ENCODE results near the gene SHTN1. TPM values are rescaled to one million over a fixed set of nuclear protein-coding genes. Genes with fewer than 3 reads are reported as not detected.

SHTN1 gene
- total RNA-seq, 1 donor from 2014 or later, result 25.8 TPM

GRCh38 chr10:116919164-116919563, 85.8 kb downstream of the SHTN1 start:
- DNase-seq (ENCODE audit: low spot score), result no peak
- ATAC-seq, result no peak

GRCh38 chr10:116918583-116918982, 86.4 kb downstream of the SHTN1 start:
- ATAC-seq (no peak), DNase-seq (ENCODE audit: low spot score) (no peak)

- DNase-seq (ENCODE audit: low spot score) (no peak), ATAC-seq (no peak)
Observed at GRCh38 chr10:116917481-116917880, 87.5 kb downstream of the SHTN1 start.

- ATAC-seq, result no peak
Observed at GRCh38 chr10:116915340-116915739, 89.6 kb downstream of the SHTN1 start.

GRCh38 chr10:116913695-116914094, 91.3 kb downstream of the SHTN1 start:
- no peak for DNase-seq (ENCODE audit: low spot score)
- no peak for ATAC-seq

More at GRCh38 chr10:116915340-116915739, 89.6 kb downstream of the SHTN1 start:
- DNase-seq (ENCODE audit: low spot score), result no peak

- ATAC-seq (peak; percentile 99), DNase-seq (ENCODE audit: low spot score) (peak; percentile 87)
Observed at GRCh38 chr10:116912162-116912561, 92.8 kb downstream of the SHTN1 start.

GRCh38 chr10:116910910-116911309, 94.1 kb downstream of the SHTN1 start:
- ATAC-seq (no peak), DNase-seq (ENCODE audit: low spot score) (no peak)

- ATAC-seq (no peak), DNase-seq (ENCODE audit: low spot score) (no peak)
Observed at GRCh38 chr10:116909307-116909706, 95.7 kb downstream of the SHTN1 start.

- no peak for ATAC-seq
- DNase-seq (ENCODE audit: low spot score), result no peak
Observed at GRCh38 chr10:116907245-116907987, 97.6 kb downstream of the SHTN1 start.

GRCh38 chr10:116905845-116906210, 99.2 kb downstream of the SHTN1 start:
- ATAC-seq, result no peak
- DNase-seq (ENCODE audit: low spot score), result no peak

- no peak for DNase-seq (ENCODE audit: low spot score)
Observed at GRCh38 chr10:116899626-116900025, 105.4 kb downstream of the SHTN1 start.

GRCh38 chr10:116893686-116894037, 111.3 kb downstream of the SHTN1 start:
- ATAC-seq (no peak), DNase-seq (ENCODE audit: low spot score) (no peak)

More at GRCh38 chr10:116899626-116900025, 105.4 kb downstream of the SHTN1 start:
- no peak for ATAC-seq

- ATAC-seq (no peak), DNase-seq (ENCODE audit: low spot score) (no peak)
Observed at GRCh38 chr10:116892907-116893685, 111.9 kb downstream of the SHTN1 start.

- no peak for ATAC-seq
- DNase-seq (ENCODE audit: low spot score), result no peak
Observed at GRCh38 chr10:116891208-116891607, 113.8 kb downstream of the SHTN1 start.

GRCh38 chr10:116889066-116889465, 115.9 kb downstream of the SHTN1 start:
- ATAC-seq, result no peak
- no peak for DNase-seq (ENCODE audit: low spot score)

GRCh38 chr10:116888380-116889055, 116.5 kb downstream of the SHTN1 start:
- DNase-seq (ENCODE audit: low spot score) (peak; percentile 88), ATAC-seq (peak; percentile 96)

GRCh38 chr10:116886772-116887171, 118.2 kb downstream of the SHTN1 start:
- ATAC-seq (no peak), DNase-seq (ENCODE audit: low spot score) (no peak)

- DNase-seq (ENCODE audit: low spot score), result no peak
- ATAC-seq, result no peak
Observed at GRCh38 chr10:116882639-116883038, 122.3 kb downstream of the SHTN1 start.

GRCh38 chr10:116880716-116881482, 124.1 kb downstream of the SHTN1 start:
- DNase-seq (ENCODE audit: low spot score) (no peak), ATAC-seq (peak; percentile 73)

GRCh38 chr10:116879817-116880216, 125.2 kb downstream of the SHTN1 start:
- ATAC-seq (no peak), DNase-seq (ENCODE audit: low spot score) (no peak)

- no peak for ATAC-seq
- no peak for DNase-seq (ENCODE audit: low spot score)
Observed at GRCh38 chr10:116878123-116878522, 126.9 kb downstream of the SHTN1 start.

Measured in left lobe of liver (tissue), 2 donors.